B cell (primary cell): Measurements from ENCODE around the gene SAP130. TPM values are rescaled to one million over a fixed set of nuclear protein-coding genes. Genes with fewer than 3 reads are reported as not detected.

ENCODE experiments used
- ATAC-seq: fragments of 200-7000 bp; cut with Tn5 transposase; one replicate; pipeline ENCODE4 v1.10.0; 2021; ENCODE audit warnings: low read depth, mild to moderate bottlenecking, moderate number of reproducible peaks, moderate library complexity
- CTCF ChIA-PET: fragments of 350-600 bp; sonication (Branson Sonifier 250); formaldehyde crosslinking; loops from one replicate; lab custom pipeline; 2021; ENCODE audit warnings: antibody characterized with exemption, inconsistent platforms; lab: Charles Lee
- POLR2A ChIA-PET: fragments of 350-600 bp; sonication (Branson Sonifier 250); formaldehyde crosslinking; loops from one replicate; lab custom pipeline; 2021; ENCODE audit warnings: antibody characterized with exemption; lab: Charles Lee
- DNase-seq: peaks from one replicate; pipeline ENCODE4 v3.0.0; 2013
- H2AFZ ChIP-seq: 2 replicates; pipeline ENCODE4 v1.6.1; 2012; ENCODE audit warnings: mild to moderate bottlenecking, low read depth, low read length; ENCODE audit not compliant: insufficient read depth, poor library complexity, severe bottlenecking
- H3K27ac ChIP-seq, 2 donors: 1 replicate in 1 of 2; 2 replicates in 1 of 2; pipeline ENCODE4 v1.5.1; 2012 to 2013; ENCODE audit warnings: low read length in 2 of 2, mild to moderate bottlenecking in 2 of 2, moderate library complexity in 1 of 2
- H3K27me3 ChIP-seq, 4 experiments: fragments of 200-600 bp in 1 of 4; sonication (generic) in 1 of 4; replicated peaks in 1 of 4; 1 replicate in 2 of 4; 2 replicates in 2 of 4; pipeline versions ENCODE4 v1.6.1 to v1.7.0; 2013 to 2016; ENCODE audit warnings: low read length in 3 of 4, mild to moderate bottlenecking in 2 of 4, mixed read lengths in 1 of 4, moderate library complexity in 1 of 4; ENCODE audit not compliant: insufficient read depth in 4 of 4, control insufficient read depth in 3 of 4; ENCODE audit errors: control extremely low read depth in 1 of 4
- H3K36me3 ChIP-seq, 2 experiments: replicated peaks in 1 of 2; 1 replicate in 1 of 2; 2 replicates in 1 of 2; pipeline versions ENCODE4 v1.6.1 to v1.7.1; 2013; ENCODE audit warnings: low read length in 1 of 2; ENCODE audit not compliant: insufficient read depth in 2 of 2, control insufficient read depth in 1 of 2; ENCODE audit errors: control extremely low read depth in 1 of 2, extremely low read depth in 1 of 2
- H3K4me1 ChIP-seq, 2 donors: fragments of 200-600 bp in 1 of 2; sonication (generic) in 1 of 2; 1 replicate in 1 of 2; 2 replicates in 1 of 2; pipeline versions ENCODE4 v1.5.1 to v1.6.1; 2013 to 2017; ENCODE audit warnings: low read length in 2 of 2; ENCODE audit not compliant: control insufficient read depth in 2 of 2, insufficient read depth in 2 of 2
- H3K4me2 ChIP-seq: replicated peaks from 2 replicates; pipeline ENCODE3; 2012; ENCODE audit warnings: mild to moderate bottlenecking, low read depth, low read length; ENCODE audit not compliant: poor library complexity, severe bottlenecking
- H3K4me3 ChIP-seq, 5 experiments: fragments of 200-600 bp in 1 of 5; sonication (generic) in 1 of 5; 1 replicate in 3 of 5; 2 replicates in 2 of 5; pipeline versions ENCODE4 v1.5.1 to v1.7.0; 2011 to 2016; ENCODE audit warnings: low read length in 4 of 5, mild to moderate bottlenecking in 4 of 5, low read depth in 2 of 5, control low read depth in 1 of 5, moderate library complexity in 1 of 5; ENCODE audit not compliant: insufficient read depth in 1 of 5; ENCODE audit errors: control extremely low read depth in 1 of 5, extremely low read depth in 1 of 5
- H3K79me2 ChIP-seq: fragments of 200-600 bp; sonication (generic); one replicate; pipeline ENCODE4 v1.6.0; 2016; ENCODE audit warnings: low read length; ENCODE audit not compliant: control insufficient read depth, insufficient read depth
- H3K9ac ChIP-seq: fragments of 200-600 bp; sonication (generic); 2 replicates; pipeline ENCODE4 v1.6.1; 2017; ENCODE audit warnings: mild to moderate bottlenecking, low read length, moderate library complexity
- H3K9me3 ChIP-seq, 3 donors: one replicate each; pipeline versions ENCODE4 v1.6.1 to v1.7.1; 2013; ENCODE audit warnings: low read length in 2 of 3; ENCODE audit not compliant: control insufficient read depth in 2 of 3, insufficient read depth in 1 of 3; ENCODE audit errors: control extremely low read depth in 1 of 3
- H4K20me1 ChIP-seq: 2 replicates; pipeline ENCODE4 v1.6.0; 2012; ENCODE audit warnings: mild to moderate bottlenecking, low read length; ENCODE audit not compliant: insufficient read depth, control insufficient read depth, poor library complexity, severe bottlenecking
- H3K27ac Mint-ChIP-seq: one replicate; pipeline ENCODE4 v1.8.0; 2021; ENCODE audit warnings: mixed read lengths
- H3K27me3 Mint-ChIP-seq: one replicate; pipeline ENCODE4 v1.8.0; 2021; ENCODE audit warnings: mixed read lengths
- H3K4me1 Mint-ChIP-seq: one replicate; pipeline ENCODE4 v1.8.0; 2021; ENCODE audit warnings: mixed read lengths
- H3K4me3 Mint-ChIP-seq: one replicate; pipeline ENCODE4 v1.8.0; 2021; ENCODE audit warnings: mixed read lengths
- H3K9me3 Mint-ChIP-seq: one replicate; pipeline ENCODE4 v1.8.0; 2022; ENCODE audit warnings: mixed read lengths; ENCODE audit not compliant: insufficient read depth
- EZH2 ChIP-seq: IDR thresholded peaks from 2 replicates; pipeline ENCODE4 v1.6.1; 2012; ENCODE audit warnings: borderline replicate concordance, low read depth, mild to moderate bottlenecking, moderate library complexity, low read length; ENCODE audit not compliant: insufficient read depth, poor library complexity, severe bottlenecking
- WGBS: methylation state at CpG from one replicate; pipeline ENCODE4 v1.1.5; 2013; ENCODE audit warnings: missing lambda C conversion rate; ENCODE audit not compliant: insufficient coverage; 5-methylcytosine and 5-hydroxymethylcytosine counted together
- intact Hi-C: fragments of 100-400 bp; cut with micrococcal nuclease; formaldehyde crosslinking; loops from one replicate; pipeline ENCODE4 v1.10.0; 2022
- polyA plus RNA-seq: library from polyadenylated mRNA; depleted of rRNA; stranded (reverse); fragments of >200 nt; gene quantifications from 2 replicates; pipeline ENCODE4 v1.2.3, GENCODE V29; 2012
- total RNA-seq, 2 donors: library from RNA; stranded (reverse); fragments of 120-200 nt in 1 of 2; gene quantifications; 1 replicate in 1 of 2; 2 replicates in 1 of 2; pipeline versions ENCODE4 v1.2.3 to v1.2.4, GENCODE V29; 2013 to 2022
- TF ChIP-seq, protein P1 (sequence below): fragments of 200-600 bp; IDR thresholded peaks from one replicate; pipeline ENCODE4 v1.8.0; 2022; ENCODE audit warnings: antibody characterized with exemption, mild to moderate bottlenecking

Gene SAP130
- total and polyA plus RNA-seq, 2 donors (not counting 1 experiment from before 2014, with no cell fraction given): 13.4 to 40.1 TPM

DNA sequence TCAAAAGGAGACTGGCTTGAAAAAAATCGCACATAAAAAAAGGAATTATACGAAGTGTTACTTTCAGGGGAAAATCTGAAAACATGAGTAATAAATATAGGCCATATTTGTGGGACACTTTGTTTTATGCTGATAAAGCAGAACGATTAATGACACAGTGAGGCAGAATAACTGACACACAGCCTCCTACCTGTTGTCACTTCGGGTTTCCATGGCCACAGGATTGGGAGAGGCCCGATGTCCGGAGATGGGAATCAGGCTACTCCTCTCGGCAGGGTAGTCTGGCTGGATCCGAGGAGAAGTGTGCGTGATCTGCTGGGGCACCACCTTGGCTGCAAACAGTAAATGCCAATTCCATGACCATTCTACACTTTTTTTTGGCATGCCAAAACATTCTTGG is 31.7 kb downstream of the SAP130 start:
- DNase-seq: no peak

DNA sequence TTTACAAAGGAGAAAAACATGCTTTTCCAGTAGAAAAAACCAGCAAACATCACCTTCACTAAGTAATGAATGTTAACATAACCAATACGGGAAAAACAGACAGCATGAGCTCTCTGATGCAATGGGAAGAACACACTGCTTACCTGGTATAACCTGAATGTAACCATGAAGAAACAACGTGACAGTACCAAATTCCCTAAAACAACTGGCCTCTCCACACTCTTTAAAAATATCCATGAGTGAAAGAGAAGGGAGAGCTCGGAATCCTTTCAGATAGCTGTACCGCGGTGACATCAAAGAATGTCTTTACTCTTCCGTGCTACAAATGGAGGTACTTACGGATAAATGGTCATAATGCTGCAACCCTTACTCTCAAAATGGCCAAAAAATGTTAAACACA is 32.1 kb downstream of the SAP130 start:
- no peaks in the 10 kb centered on the region for H3K4me1 ChIP-seq
- H3K27me3 Mint-ChIP-seq: no peaks in the 10 kb centered on the region
- intact Hi-C loops: no loop called here
- ATAC-seq (no peak), DNase-seq (no peak)
- no peaks in the 10 kb centered on the region for H3K4me1 Mint-ChIP-seq
- H3K4me3 Mint-ChIP-seq: no peak overlapping the region
- ChIA-PET CTCF (no interaction called here), POLR2A (no interaction called here)
- WGBS: 100% methylated on average over 4 of the region's 7 CpGs
- no peak overlapping the region for H3K9ac ChIP-seq
- no peak overlapping the region for H3K4me2 ChIP-seq
- no peaks in the 10 kb centered on the region for H3K79me2 ChIP-seq
- no peak for TF ChIP-seq EZH2
- TF ChIP-seq, protein P1, sequence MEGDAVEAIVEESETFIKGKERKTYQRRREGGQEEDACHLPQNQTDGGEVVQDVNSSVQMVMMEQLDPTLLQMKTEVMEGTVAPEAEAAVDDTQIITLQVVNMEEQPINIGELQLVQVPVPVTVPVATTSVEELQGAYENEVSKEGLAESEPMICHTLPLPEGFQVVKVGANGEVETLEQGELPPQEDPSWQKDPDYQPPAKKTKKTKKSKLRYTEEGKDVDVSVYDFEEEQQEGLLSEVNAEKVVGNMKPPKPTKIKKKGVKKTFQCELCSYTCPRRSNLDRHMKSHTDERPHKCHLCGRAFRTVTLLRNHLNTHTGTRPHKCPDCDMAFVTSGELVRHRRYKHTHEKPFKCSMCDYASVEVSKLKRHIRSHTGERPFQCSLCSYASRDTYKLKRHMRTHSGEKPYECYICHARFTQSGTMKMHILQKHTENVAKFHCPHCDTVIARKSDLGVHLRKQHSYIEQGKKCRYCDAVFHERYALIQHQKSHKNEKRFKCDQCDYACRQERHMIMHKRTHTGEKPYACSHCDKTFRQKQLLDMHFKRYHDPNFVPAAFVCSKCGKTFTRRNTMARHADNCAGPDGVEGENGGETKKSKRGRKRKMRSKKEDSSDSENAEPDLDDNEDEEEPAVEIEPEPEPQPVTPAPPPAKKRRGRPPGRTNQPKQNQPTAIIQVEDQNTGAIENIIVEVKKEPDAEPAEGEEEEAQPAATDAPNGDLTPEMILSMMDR: no peak
- no peak overlapping the region for H3K4me3 ChIP-seq
- no peaks in the 10 kb centered on the region for H3K27me3 ChIP-seq
- H3K27ac ChIP-seq: no peak overlapping the region
- H4K20me1 ChIP-seq: no peaks in the 10 kb centered on the region
- no peaks in the 10 kb centered on the region for H3K9me3 Mint-ChIP-seq
- peaks cover 7 to 67% of the 10 kb centered on the region in 2 experiments for H3K36me3 ChIP-seq
- no peak overlapping the region for H3K27ac Mint-ChIP-seq
- H2AFZ ChIP-seq: no peak overlapping the region
- no peaks in the 10 kb centered on the region for H3K9me3 ChIP-seq

More for the DNA sequence above, 31.7 kb downstream of the SAP130 start:
- Mint-ChIP-seq H3K4me1 (no peaks in the 10 kb centered on the region), H3K27ac (no peak overlapping the region), H3K4me3 (no peak overlapping the region), H3K9me3 (no peaks in the 10 kb centered on the region), H3K27me3 (no peaks in the 10 kb centered on the region)
- WGBS: 97% methylated on average over 7 of the region's 9 CpGs
- no peak for TF ChIP-seq EZH2
- TF ChIP-seq, protein P1: no peak
- H3K36me3 ChIP-seq: peaks cover 7 to 71% of the 10 kb centered on the region in 2 experiments
- no peaks in the 10 kb centered on the region for H3K79me2 ChIP-seq
- no peaks in the 10 kb centered on the region for H3K27me3 ChIP-seq
- no peak for ATAC-seq
- intact Hi-C loops: no loop called here
- H3K4me3 ChIP-seq: no peak overlapping the region
- no peak overlapping the region for H2AFZ ChIP-seq
- H4K20me1 ChIP-seq: no peaks in the 10 kb centered on the region
- H3K9ac ChIP-seq: no peak overlapping the region
- H3K9me3 ChIP-seq: no peaks in the 10 kb centered on the region
- H3K27ac ChIP-seq: no peak overlapping the region
- CTCF ChIA-PET: no interaction called here
- no peak overlapping the region for H3K4me2 ChIP-seq
- POLR2A ChIA-PET: no interaction called here
- no peaks in the 10 kb centered on the region for H3K4me1 ChIP-seq
